ENCODE results near the gene GAB2. TPM values are rescaled to one million over a fixed set of nuclear protein-coding genes. Genes with fewer than 3 reads are reported as not detected.

The GAB2 gene
- total RNA-seq, 1 experiment from 2014 or later = 3.3 TPM

- no peak overlapping the region for H3K4me3 Mint-ChIP-seq
- Histone ChIP-seq H3K4ac (ENCODE audit: low read depth, low read length) (no peak overlapping the region), H3K56ac (ENCODE audit: insufficient read length, low read depth, low read length) (no peak overlapping the region), H3K18ac (ENCODE audit: insufficient read length, low read depth, low read length) (no peak overlapping the region), H2BK15ac (ENCODE audit: low read depth, low read length) (no peak overlapping the region), H4K91ac (ENCODE audit: insufficient read length, low read depth, low read length) (no peak overlapping the region), H3K14ac (ENCODE audit: insufficient read depth, low read length) (no peak overlapping the region), H4K20me1 (ENCODE audit: control insufficient read depth, insufficient read depth, insufficient read length) (no peaks in the 10 kb centered on the region), H2BK12ac (ENCODE audit: insufficient read length, low read depth, low read length) (no peak overlapping the region), H2BK20ac (ENCODE audit: low read depth, low read length, poor library complexity, severe bottlenecking) (no peak overlapping the region), H3K9ac (ENCODE audit: extremely low read depth, insufficient read length, low read length) (no peak overlapping the region), H2BK5ac (ENCODE audit: insufficient read length, low read length) (no peak overlapping the region), H3K23ac (ENCODE audit: insufficient read length, low read depth, low read length) (no peak overlapping the region), H3T11ph (ENCODE audit: low read length) (no peak overlapping the region), H2AFZ (ENCODE audit: low read length) (no peak overlapping the region), H4K8ac (replicated peaks; ENCODE audit: insufficient read length, low read depth, low read length) (no peak overlapping the region), H3K79me2 (ENCODE audit: insufficient read depth, low read length) (no peaks in the 10 kb centered on the region), H3K9me3 (ENCODE audit: control insufficient read depth, low read depth, low read length) (no peaks in the 10 kb centered on the region), H2AK5ac (ENCODE audit: insufficient read length, low read length) (no peak overlapping the region), H3K23me2 (ENCODE audit: insufficient read length, low read depth, low read length, poor library complexity, severe bottlenecking) (no peaks in the 10 kb centered on the region), H3K4me1 (ENCODE audit: insufficient read depth, low read length) (no peaks in the 10 kb centered on the region), H4K5ac (ENCODE audit: insufficient read length, low read depth, low read length) (no peak overlapping the region), H3K4me2 (ENCODE audit: insufficient read depth, insufficient read length, low read length) (no peak overlapping the region), H3K79me1 (ENCODE audit: insufficient read depth, low read depth, low read length, poor library complexity, severe bottlenecking) (no peaks in the 10 kb centered on the region), H3K27me3 (ENCODE audit: insufficient read depth, low read length) (no peaks in the 10 kb centered on the region), H2BK120ac (ENCODE audit: low read depth, low read length, poor library complexity, severe bottlenecking) (no peak overlapping the region), H3K27ac (ENCODE audit: insufficient read length, low read depth, low read length) (no peak overlapping the region)
- TF ChIP-seq CTCF (conservative IDR thresholded peaks at IDR 0.05) = no peak
- no peak overlapping the region for H3K27ac Mint-ChIP-seq
- peaks cover 0 to 6% (median 4%) of the 10 kb centered on the region in 3 experiments; a peak in 3 of 7 replicates for H3K36me3 Mint-ChIP-seq (ENCODE audit: insufficient read depth in 1 of 3, low read depth in 3 of 3)
- no CpG with 5 or more reads among the region's 3 CpGs for WGBS (ENCODE audit: extremely low coverage, insufficient read length, low lambda C conversion rate)
- no peaks in the 10 kb centered on the region for H3K27me3 Mint-ChIP-seq (ENCODE audit: low read depth)
- no peaks in the 10 kb centered on the region for H3K4me1 Mint-ChIP-seq
- peaks cover 0 to 5% of the 10 kb centered on the region in 2 experiments; a peak in 3 of 5 replicates for H3K9me3 Mint-ChIP-seq
- no peak for DNase-seq
These were observed 77.7 kb downstream of the GAB2 start for GRCh38 chr11:78339945-78340344.

Data from H9 (cell line).